Panc1 (cell line): ENCODE results near the gene CPEB1. TPM values are rescaled to one million over a fixed set of nuclear protein-coding genes. Genes with fewer than 3 reads are reported as not detected.

Experiments
- ATAC-seq: fragments of 200-7000 bp; cut with Tn5 transposase; 2 replicates; pipeline ENCODE4 v1.9.1; 2020; ENCODE audit warnings: mild to moderate bottlenecking, moderate library complexity
- BruUV-seq: library from RNA; stranded (reverse); fragments of 400-500 nt; replicated peaks from 2 replicates; lab custom pipeline; 2021; lab: Mats Ljungman, UMichigan
- CTCF ChIA-PET: fragments of 300-600 bp; sonication (Branson Sonifier 250); formaldehyde crosslinking; loops from one replicate; lab custom pipeline; 2022; ENCODE audit warnings: antibody characterized with exemption; lab: Charles Lee
- POLR2A ChIA-PET: fragments of 300-600 bp; sonication (Branson Sonifier 250); formaldehyde crosslinking; loops from one replicate; lab custom pipeline; 2022; ENCODE audit warnings: antibody characterized with exemption; lab: Charles Lee
- DNase-seq: peaks from one replicate; pipeline ENCODE4 v3.0.0-alpha.2; 2010; ENCODE audit warnings: low read depth, low spot score
- H3K27ac ChIP-seq: 2 replicates; pipeline ENCODE4 v1.5.1; 2011; ENCODE audit warnings: mild to moderate bottlenecking, low read length, inconsistent platforms
- H3K27me3 ChIP-seq: fragments of 200-500 bp; sonication (Bioruptor generic); 2 replicates; pipeline ENCODE4 v1.6.0; 2014; ENCODE audit warnings: low read length, inconsistent platforms; ENCODE audit not compliant: control insufficient read depth, insufficient read depth
- H3K36me3 ChIP-seq: fragments of 200-500 bp; sonication (Bioruptor generic); 2 replicates; pipeline ENCODE4 v1.5.1; 2014; ENCODE audit warnings: inconsistent platforms, mild to moderate bottlenecking, low read length, moderate library complexity; ENCODE audit not compliant: control insufficient read depth, insufficient read depth
- H3K4me1 ChIP-seq: 2 replicates; pipeline ENCODE4 v1.5.1; 2011; ENCODE audit warnings: inconsistent platforms, mild to moderate bottlenecking, low read length, moderate library complexity; ENCODE audit not compliant: control insufficient read depth, insufficient read depth
- H3K4me3 ChIP-seq, 2 experiments: 2 replicates each; pipeline ENCODE4 v1.5.1; 2011 to 2012; ENCODE audit warnings: low read depth in 2 of 2, low read length in 2 of 2, mild to moderate bottlenecking in 2 of 2, inconsistent platforms in 1 of 2, moderate library complexity in 1 of 2
- H3K9me3 ChIP-seq: fragments of 200-500 bp; sonication (Bioruptor generic); 2 replicates; pipeline ENCODE4 v1.5.1; 2014; ENCODE audit warnings: low read depth, mild to moderate bottlenecking, inconsistent platforms, low read length, moderate library complexity; ENCODE audit not compliant: control insufficient read depth, insufficient read depth
- CTCF ChIP-seq: fragments of 450-650 bp; IDR thresholded peaks from 2 replicates; pipeline ENCODE4 v1.5.1; 2017; ENCODE audit warnings: mild to moderate bottlenecking
- POLR2AphosphoS5 ChIP-seq: IDR thresholded peaks from 2 replicates; pipeline ENCODE4 v1.6.1; 2012; ENCODE audit warnings: mild to moderate bottlenecking, low read depth, low read length, moderate library complexity
- REST ChIP-seq, 2 experiments: IDR thresholded peaks; 2 replicates each; pipeline ENCODE4 v1.6.1; 2011 to 2012; ENCODE audit warnings: low read depth in 2 of 2, control low read depth in 1 of 2, low read length in 1 of 2, mild to moderate bottlenecking in 1 of 2, moderate library complexity in 1 of 2; ENCODE audit not compliant: insufficient read depth in 1 of 2
- SIN3A ChIP-seq: IDR thresholded peaks from 2 replicates; pipeline ENCODE4 v1.6.1; 2012; ENCODE audit warnings: low read depth, mild to moderate bottlenecking, low read length, moderate library complexity, borderline replicate concordance; ENCODE audit not compliant: insufficient read depth
- TCF7L2 ChIP-seq: IDR thresholded peaks from 2 replicates; pipeline ENCODE4 v1.6.1; 2011; ENCODE audit warnings: mild to moderate bottlenecking, low read depth, low read length, inconsistent platforms
- in situ Hi-C: cut with HindIII; loops from 2 replicates; pipeline ENCODE4 v1.10.0; 2016; ENCODE audit warnings: low sequenced_read_pairs, low pct_unique_long_range_greater_than_20kb
- intact Hi-C: fragments of 100-400 bp; cut with micrococcal nuclease; formaldehyde crosslinking; loops from one replicate; pipeline ENCODE4 v1.10.0; 2022; ENCODE audit not compliant: unreplicated experiment
- total RNA-seq: library from RNA; stranded (reverse); gene quantifications from one replicate; pipeline ENCODE4 v1.2.1, GENCODE V29; 2021; ENCODE audit not compliant: unreplicated experiment

Gene CPEB1
- total RNA-seq, 1 experiment from 2014 or later, result 19.5 TPM

- ATAC-seq, result no peak
Measured at GRCh38 chr15:82533801-82534200, 113.4 kb downstream of the CPEB1 start.

GRCh38 chr15:82532991-82533481 is 114.1 kb downstream of the CPEB1 start:
- H3K9me3 ChIP-seq, result no peaks in the 10 kb centered on the region
- peaks cover 18% of the 10 kb centered on the region for H3K36me3 ChIP-seq
- no peak overlapping the region for H3K4me3 ChIP-seq
- H3K27ac ChIP-seq, result no peak overlapping the region
- no peaks in the 10 kb centered on the region for H3K27me3 ChIP-seq
- in situ Hi-C loops (no loop called here), intact Hi-C loops (no loop called here)
- peak; percentile 12; the same call in 1 of the 2 replicates for ATAC-seq
- no TSS peak for BruUV-seq
- TF ChIP-seq POLR2AphosphoS5 (no peak), TCF7L2 (no peak), REST (IDR thresholded peaks at IDR 0.05; ENCODE audit: insufficient read depth in 1 of 2, low read depth in 2 of 2, low read length in 1 of 2) (no peak), SIN3A (no peak), CTCF (no peak)
- DNase-seq, result no peak
- H3K4me1 ChIP-seq, result peaks cover 14% of the 10 kb centered on the region
- POLR2A ChIA-PET, result no interaction called here
- CTCF ChIA-PET, result no interaction called here

More at GRCh38 chr15:82533801-82534200, 113.4 kb downstream of the CPEB1 start:
- intact Hi-C loops (no loop called here), in situ Hi-C loops (no loop called here)
- H3K4me1 ChIP-seq, result peaks cover 22% of the 10 kb centered on the region
- no peak for DNase-seq
- no peak overlapping the region for H3K27ac ChIP-seq
- TF ChIP-seq TCF7L2, result no peak
- no peak overlapping the region for H3K4me3 ChIP-seq
- H3K27me3 ChIP-seq, result no peaks in the 10 kb centered on the region
- H3K9me3 ChIP-seq, result no peaks in the 10 kb centered on the region
- CTCF ChIA-PET, result no interaction called here
- POLR2A ChIA-PET, result no interaction called here
- BruUV-seq, result no TSS peak
- peaks cover 25% of the 10 kb centered on the region for H3K36me3 ChIP-seq

GRCh38 chr15:82532383-82532990 is 114.7 kb downstream of the CPEB1 start:
- no peak overlapping the region for H3K27ac ChIP-seq
- H3K36me3 ChIP-seq, result peaks cover 13% of the 10 kb centered on the region
- no peak overlapping the region for H3K4me3 ChIP-seq
- intact Hi-C loops (no loop called here), in situ Hi-C loops (no loop called here)
- ChIA-PET POLR2A (no interaction called here), CTCF (no interaction called here)
- TF ChIP-seq TCF7L2, result no peak
- no peak for TF ChIP-seq CTCF
- TF ChIP-seq POLR2AphosphoS5, result no peak
- no peak for TF ChIP-seq REST (IDR thresholded peaks at IDR 0.05; ENCODE audit: insufficient read depth in 1 of 2, low read depth in 2 of 2, low read length in 1 of 2)
- TF ChIP-seq SIN3A, result no peak
- BruUV-seq, result no TSS peak
- DNase-seq (no peak), ATAC-seq (0 out of 2 replicates have a peak, but pooled peaks have one; percentile 2)
- no peaks in the 10 kb centered on the region for H3K27me3 ChIP-seq
- no peaks in the 10 kb centered on the region for H3K9me3 ChIP-seq
- H3K4me1 ChIP-seq, result peaks cover 10% of the 10 kb centered on the region
